HUES64 (cell line): Measurements from ENCODE around the gene ALKBH6.
A peak's percentile ranks its signal among the peaks of the same experiment; 100 is the strongest.
"Not testable (repeated sequence)": the region's sequence is repeated elsewhere in the genome, so short reads cannot be mapped to it uniquely, and the experiment has no call there.

Experiments
- H3K27ac ChIP-seq: 2 replicates; pipeline ENCODE4 v1.7.0; 2013; ENCODE audit warnings: low read depth, low read length, inconsistent platforms
- H3K27me3 ChIP-seq: 2 replicates; pipeline ENCODE4 v1.6.1; 2013; ENCODE audit warnings: mild to moderate bottlenecking, low read length; ENCODE audit not compliant: insufficient read depth
- H3K36me3 ChIP-seq: 2 replicates; pipeline ENCODE4 v1.6.1; 2013; ENCODE audit warnings: mild to moderate bottlenecking, low read length; ENCODE audit not compliant: insufficient read depth
- H3K4me1 ChIP-seq: 2 replicates; pipeline ENCODE4 v1.6.1; 2013; ENCODE audit warnings: mild to moderate bottlenecking, low read length, moderate library complexity; ENCODE audit not compliant: insufficient read depth
- H3K4me3 ChIP-seq: 2 replicates; pipeline ENCODE4 v1.5.1; 2013; ENCODE audit warnings: mild to moderate bottlenecking, low read length, moderate library complexity
- H3K9ac ChIP-seq: 2 replicates; pipeline ENCODE4 v1.6.1; 2013; ENCODE audit warnings: mild to moderate bottlenecking, low read depth, low read length
- H3K9me3 ChIP-seq: 2 replicates; pipeline ENCODE4 v1.6.1; 2013; ENCODE audit warnings: low read depth, low read length; ENCODE audit not compliant: insufficient read depth
- WGBS: fragments of 150-250, 120-280 bp; methylation state at CpG from one replicate; pipeline ENCODE4 v1.1.7; 2013; ENCODE audit warnings: missing lambda C conversion rate; 5-methylcytosine and 5-hydroxymethylcytosine counted together

Gene ALKBH6

DNA sequence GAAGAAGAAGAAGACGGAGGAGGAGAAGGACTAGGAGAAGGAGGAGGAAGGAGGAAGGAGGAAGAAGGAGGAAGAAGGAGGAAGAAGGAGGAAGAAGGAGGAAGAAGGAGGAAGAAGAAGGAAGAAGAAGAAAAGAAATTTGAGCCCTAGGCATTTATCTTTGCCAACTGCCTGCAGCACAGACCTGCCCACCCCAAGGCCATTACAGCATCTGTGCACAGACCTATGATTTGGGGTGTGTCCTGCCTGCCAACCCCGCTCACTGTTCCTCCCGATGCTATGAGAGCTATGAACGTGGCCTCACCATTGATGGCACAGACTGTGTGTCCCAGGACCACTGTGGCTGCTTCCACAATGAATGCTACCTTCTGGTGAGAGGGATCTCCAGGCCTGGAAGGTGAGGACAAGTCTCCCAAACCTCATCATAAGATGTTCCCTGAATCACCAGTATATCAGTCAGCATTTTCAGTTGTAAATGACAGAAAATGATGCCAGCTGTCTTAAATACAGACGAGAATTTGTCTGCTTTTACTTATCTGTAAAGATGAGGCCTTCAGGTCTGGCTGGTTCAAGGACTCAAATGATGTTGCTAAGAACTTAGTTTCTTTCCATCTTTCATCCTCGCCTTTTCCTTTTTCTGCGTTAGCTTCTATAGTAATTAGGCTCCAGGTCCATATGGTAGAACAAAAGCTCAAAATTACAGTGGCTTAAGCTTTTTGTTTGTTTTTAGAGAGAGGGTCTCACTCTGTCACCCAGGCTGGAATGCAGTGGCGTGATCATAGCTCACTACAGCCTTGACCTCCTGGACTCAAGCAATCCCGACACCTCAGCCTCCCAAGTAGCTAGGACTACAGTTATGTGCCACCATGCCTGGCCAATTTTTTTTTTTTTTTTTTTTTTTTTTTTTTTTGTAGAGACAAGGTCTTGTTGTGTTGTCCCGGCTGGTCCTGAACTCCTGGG is 23.0 kb downstream of the ALKBH6 start:
- 87% methylated on average over 10 of the region's 10 CpGs for WGBS
- Histone ChIP-seq H3K36me3 (no peaks in the 10 kb centered on the region), H3K4me1 (no peaks in the 10 kb centered on the region), H3K27me3 (peaks cover 8% of the 10 kb centered on the region), H3K27ac (no peak overlapping the region), H3K9ac (no peak overlapping the region), H3K4me3 (no peak overlapping the region), H3K9me3 (peaks cover 3% of the 10 kb centered on the region; the same call in 1 of the 2 replicates)

DNA sequence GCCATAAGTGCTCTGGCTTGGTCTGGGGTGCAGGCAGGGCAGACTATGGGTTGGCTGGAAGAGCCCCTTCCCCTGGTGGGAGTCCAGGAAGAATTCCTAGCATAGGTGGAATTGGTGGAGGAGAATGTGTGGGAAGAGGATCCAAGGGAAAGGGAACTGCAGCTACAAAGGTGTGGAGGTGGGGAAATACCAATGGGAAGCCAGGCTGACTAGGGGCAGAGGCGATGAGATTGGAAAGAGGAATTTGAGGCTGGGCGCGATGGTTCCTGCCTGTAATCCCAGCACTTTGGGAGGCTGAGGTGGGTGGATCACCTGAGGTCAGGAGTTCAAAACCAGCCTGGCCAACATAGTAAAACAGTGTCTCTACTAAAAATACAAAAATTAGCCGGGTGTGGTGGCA is 23.9 kb downstream of the ALKBH6 start:
- peaks cover 3% of the 10 kb centered on the region; the same call in 1 of the 2 replicates for H3K9me3 ChIP-seq
- 86% methylated on average over 4 of the region's 4 CpGs for WGBS
- H3K9ac ChIP-seq = no peak overlapping the region
- no peaks in the 10 kb centered on the region for H3K4me1 ChIP-seq
- H3K27ac ChIP-seq = no peak overlapping the region
- no peaks in the 10 kb centered on the region for H3K36me3 ChIP-seq
- no peak overlapping the region for H3K4me3 ChIP-seq
- H3K27me3 ChIP-seq = peaks cover 14% of the 10 kb centered on the region

DNA sequence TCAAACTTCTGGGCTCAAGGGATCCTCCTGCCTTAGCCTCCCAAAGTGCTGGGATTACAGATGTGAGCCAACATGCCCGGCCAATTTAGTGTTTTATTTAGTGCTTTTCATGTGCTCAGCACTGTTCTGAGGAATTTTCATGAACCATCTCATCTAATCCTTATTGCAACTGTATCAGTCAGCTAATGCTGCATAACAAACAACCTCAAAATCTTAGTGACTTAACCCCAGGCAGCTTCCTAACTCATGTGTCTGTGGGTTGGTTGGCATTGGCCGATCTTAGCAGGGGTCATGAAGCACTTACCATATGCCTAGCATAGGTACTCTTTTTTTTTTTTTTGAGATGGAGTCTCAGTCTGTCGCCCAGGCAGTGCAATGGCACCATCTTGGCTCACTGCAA is 25.2 kb downstream of the ALKBH6 start:
- no peaks in the 10 kb centered on the region for H3K36me3 ChIP-seq
- peaks cover 16% of the 10 kb centered on the region for H3K27me3 ChIP-seq
- peaks cover 3% of the 10 kb centered on the region; the same call in 1 of the 2 replicates for H3K9me3 ChIP-seq
- H3K9ac ChIP-seq = no peak overlapping the region
- H3K27ac ChIP-seq = no peak overlapping the region
- H3K4me1 ChIP-seq = no peaks in the 10 kb centered on the region
- no peak overlapping the region for H3K4me3 ChIP-seq
- 94% methylated on average over 3 of the region's 3 CpGs for WGBS

DNA sequence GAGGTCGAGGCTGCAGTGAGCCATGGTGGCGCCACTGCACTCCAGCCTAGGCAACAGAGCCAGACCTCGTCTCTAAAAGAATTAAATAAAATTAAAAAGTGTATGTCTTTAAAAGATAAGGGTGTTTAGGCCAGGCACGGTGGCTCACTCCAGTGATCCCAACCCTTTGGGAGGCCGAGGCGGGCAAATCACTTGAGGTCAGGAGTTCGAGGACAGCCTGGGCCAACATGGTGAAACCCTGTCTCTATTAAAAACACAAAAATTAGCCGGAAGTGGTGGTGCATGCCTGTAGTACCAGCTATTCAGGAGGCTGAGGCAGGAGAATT is 26.5 kb downstream of the ALKBH6 start:
- Histone ChIP-seq H3K9me3 (peaks cover 3% of the 10 kb centered on the region; the same call in 1 of the 2 replicates), H3K4me1 (no peaks in the 10 kb centered on the region), H3K36me3 (no peaks in the 10 kb centered on the region), H3K9ac (no peak overlapping the region), H3K27me3 (peaks cover 17% of the 10 kb centered on the region), H3K27ac (no peak overlapping the region), H3K4me3 (peak overlapping the region; percentile 50; the same call in 1 of the 2 replicates)
- WGBS = 43% methylated on average over 8 of the region's 8 CpGs

DNA sequence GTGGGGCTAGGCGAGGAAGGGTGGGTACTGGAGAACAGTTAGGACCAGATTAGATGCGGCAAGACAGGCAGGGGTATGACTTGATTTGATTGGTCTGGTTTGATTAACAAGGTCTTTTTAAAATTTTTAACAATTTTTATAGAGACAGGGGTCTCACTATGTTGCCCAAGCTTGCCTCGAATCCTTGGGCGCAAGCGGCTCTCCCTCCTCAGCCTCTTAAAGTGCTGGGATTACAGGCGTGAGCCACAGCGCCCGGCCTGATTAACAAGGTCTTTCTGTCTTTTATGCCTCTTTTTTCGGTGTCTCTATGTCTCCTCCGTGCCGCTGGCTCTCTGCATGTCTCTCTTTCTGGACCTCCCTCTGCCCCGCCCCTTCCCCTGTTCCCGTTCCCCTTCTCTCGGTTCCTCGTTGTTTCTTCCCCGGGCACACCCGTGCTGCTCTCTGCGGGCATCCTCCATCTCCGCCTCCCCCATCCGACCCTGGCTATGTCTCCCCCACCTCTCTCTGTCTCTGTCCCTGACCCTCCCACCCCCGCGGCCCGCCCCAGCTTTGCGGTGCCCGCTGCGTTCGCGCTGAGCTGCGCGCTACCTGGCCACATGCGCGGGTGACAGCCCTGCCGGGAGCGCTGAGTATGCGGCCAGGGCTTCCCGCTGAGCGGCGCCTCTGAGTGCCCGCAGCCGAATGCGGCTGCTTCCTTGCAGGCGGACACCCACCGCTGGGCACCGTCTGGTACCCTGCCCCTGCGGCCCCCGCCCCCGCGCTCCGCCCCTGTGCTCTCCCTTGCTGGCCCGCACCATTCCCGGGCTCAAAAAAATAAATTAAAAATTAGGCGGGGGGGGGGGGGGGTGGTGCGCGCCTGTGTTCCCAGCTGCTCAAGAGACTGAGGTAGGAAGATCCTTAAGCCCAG is 27.1 kb downstream of the ALKBH6 start:
- H3K4me1 ChIP-seq = no peaks in the 10 kb centered on the region
- peaks cover 3% of the 10 kb centered on the region; the same call in 1 of the 2 replicates for H3K9me3 ChIP-seq
- H3K27me3 ChIP-seq = peaks cover 21% of the 10 kb centered on the region
- H3K36me3 ChIP-seq = no peaks in the 10 kb centered on the region
- H3K27ac ChIP-seq = no peak overlapping the region
- 7% methylated on average over 54 of the region's 54 CpGs for WGBS
- peak overlapping the region; percentile 50 for H3K4me3 ChIP-seq
- no peak overlapping the region for H3K9ac ChIP-seq

DNA sequence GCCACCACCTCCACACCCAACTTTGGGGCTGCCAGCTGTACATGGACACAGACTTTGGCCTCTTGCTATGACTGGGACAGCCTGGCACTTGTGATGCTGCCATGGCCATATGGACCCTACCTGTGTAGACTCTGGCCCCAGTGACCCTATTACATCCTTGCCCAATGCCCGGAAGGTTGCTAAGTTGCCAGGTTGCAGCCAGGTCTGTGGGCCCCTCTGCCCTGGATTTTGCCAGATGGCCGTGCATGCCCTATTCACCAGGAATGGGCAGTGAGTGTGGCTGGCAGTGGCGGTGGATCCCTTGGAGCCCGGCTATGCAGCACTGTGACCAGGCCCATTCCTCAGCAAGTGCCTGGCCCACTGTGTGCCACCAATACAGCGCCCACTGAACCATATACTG is 27.9 kb downstream of the ALKBH6 start:
- H3K27ac ChIP-seq = no peak overlapping the region
- peaks cover 3% of the 10 kb centered on the region; the same call in 1 of the 2 replicates for H3K9me3 ChIP-seq
- no peaks in the 10 kb centered on the region for H3K36me3 ChIP-seq
- no peaks in the 10 kb centered on the region for H3K4me1 ChIP-seq
- WGBS = 80% methylated on average over 5 of the region's 5 CpGs
- no peak overlapping the region for H3K9ac ChIP-seq
- H3K4me3 ChIP-seq = no peak overlapping the region
- H3K27me3 ChIP-seq = peaks cover 21% of the 10 kb centered on the region

DNA sequence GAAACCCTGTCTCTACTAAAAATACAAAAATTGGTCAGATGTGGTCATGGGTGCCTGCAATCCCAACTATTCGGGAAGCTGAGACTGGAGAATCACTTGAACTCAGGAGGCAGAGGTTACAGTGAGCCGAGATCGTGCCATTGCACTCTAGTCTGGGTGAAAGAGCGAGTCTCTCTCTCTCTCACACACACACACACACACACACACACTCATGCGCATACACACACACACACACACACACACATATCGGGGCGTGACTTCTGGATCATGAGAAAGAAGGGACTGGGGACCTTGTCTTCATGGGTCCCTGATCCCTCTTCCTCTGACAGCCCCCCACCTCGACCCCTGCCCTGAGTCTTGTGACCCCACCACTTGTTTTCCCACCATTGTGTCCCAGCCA is 30.8 kb downstream of the ALKBH6 start:
- 72% methylated on average over 8 of the region's 8 CpGs for WGBS
- Histone ChIP-seq H3K27me3 (peaks cover 21% of the 10 kb centered on the region), H3K4me3 (no peak overlapping the region), H3K4me1 (0 out of 2 replicates have a peak, but pooled peaks cover 3% of the 10 kb centered on the region), H3K27ac (no peak overlapping the region), H3K9me3 (no peaks in the 10 kb centered on the region), H3K9ac (no peak overlapping the region), H3K36me3 (no peaks in the 10 kb centered on the region)

DNA sequence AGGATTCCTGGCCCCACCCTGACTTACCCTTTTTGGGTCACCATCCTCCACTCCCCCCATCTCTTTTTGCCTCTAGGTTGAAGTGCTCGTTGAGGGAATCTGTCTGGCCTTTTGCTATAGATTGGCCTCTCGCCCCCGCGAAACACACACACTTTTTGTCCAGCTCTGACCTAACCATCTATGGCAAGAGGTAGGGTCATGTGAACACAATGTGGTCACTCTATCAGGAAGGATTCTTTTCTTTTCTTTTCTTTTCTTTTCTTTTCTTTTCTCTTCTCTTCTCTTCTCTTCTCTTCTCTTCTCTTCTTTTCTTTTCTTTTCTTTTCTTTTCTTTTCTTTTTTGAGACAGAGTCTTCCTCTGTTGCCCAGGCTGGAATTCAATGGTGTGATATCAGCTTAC is 33.0 kb downstream of the ALKBH6 start:
- not testable (repeated sequence) for H3K9ac ChIP-seq, H3K4me3 ChIP-seq, H3K27ac ChIP-seq, H3K36me3 ChIP-seq, H3K9me3 ChIP-seq, H3K4me1 ChIP-seq
- peaks cover 13% of the 10 kb centered on the region for H3K27me3 ChIP-seq
- WGBS = 93% methylated on average over 4 of the region's 4 CpGs

DNA sequence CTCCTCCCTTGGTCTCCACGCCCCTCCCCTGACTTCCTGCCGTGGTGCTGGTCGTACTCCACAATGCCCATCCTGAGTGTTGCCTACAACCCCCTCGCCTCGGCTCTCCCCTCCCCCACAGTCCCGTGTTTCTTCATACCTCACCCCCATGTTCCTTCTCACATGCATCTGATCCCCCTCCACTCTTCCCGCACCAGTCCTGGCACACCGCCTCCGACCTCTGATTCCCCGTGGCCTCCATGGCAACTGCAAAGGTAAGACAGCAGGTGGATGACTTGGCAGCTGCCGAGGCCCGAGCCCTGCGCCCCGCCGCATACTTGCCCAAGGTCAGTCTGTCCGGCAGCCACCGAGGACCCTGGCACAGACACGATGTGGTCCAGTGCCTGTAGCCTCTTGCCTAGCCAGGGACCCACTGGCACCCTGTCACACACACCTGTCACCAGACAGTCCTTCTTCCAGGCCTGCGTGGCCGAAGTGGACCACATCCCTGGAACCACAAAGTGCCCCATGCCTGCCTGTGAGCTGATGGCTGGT is 35.1 kb downstream of the ALKBH6 start:
- Histone ChIP-seq H3K9ac (no peak overlapping the region), H3K27me3 (peaks cover 5% of the 10 kb centered on the region; the same call in 1 of the 2 replicates), H3K9me3 (no peaks in the 10 kb centered on the region), H3K36me3 (no peaks in the 10 kb centered on the region), H3K4me1 (0 out of 2 replicates have a peak, but pooled peaks cover 3% of the 10 kb centered on the region), H3K27ac (no peak overlapping the region), H3K4me3 (no peak overlapping the region)
- WGBS = 68% methylated on average over 20 of the region's 20 CpGs

DNA sequence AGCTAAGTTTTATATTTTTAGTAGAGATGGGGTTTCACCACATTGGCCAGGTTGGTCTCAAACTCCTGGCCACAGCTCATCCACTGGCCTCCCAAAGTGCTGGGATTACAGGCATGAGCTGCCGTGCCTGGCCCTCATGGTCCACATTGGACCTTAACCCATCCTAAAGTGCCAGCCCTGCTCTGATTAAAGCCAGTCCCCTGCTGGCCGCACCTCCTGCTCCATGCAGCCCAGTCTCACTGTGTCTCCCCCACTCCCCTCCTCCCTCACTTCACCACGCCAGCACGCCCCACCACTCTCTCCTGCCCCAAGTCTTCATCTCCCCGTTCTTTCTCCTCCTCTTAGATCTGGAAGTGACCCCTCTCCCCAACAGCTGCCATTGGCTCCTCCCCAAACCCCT is 35.7 kb downstream of the ALKBH6 start:
- Histone ChIP-seq H3K9me3 (no peaks in the 10 kb centered on the region), H3K27ac (no peak overlapping the region), H3K4me3 (no peak overlapping the region), H3K36me3 (no peaks in the 10 kb centered on the region), H3K4me1 (0 out of 2 replicates have a peak, but pooled peaks cover 3% of the 10 kb centered on the region), H3K27me3 (peaks cover 5% of the 10 kb centered on the region; the same call in 1 of the 2 replicates), H3K9ac (no peak overlapping the region)
- WGBS = 56% methylated on average over 5 of the region's 5 CpGs
